SK-N-MC (cell line): Measurements from ENCODE around the gene CCNL1.

Source experiments
- EZH2 ChIP-seq: fragments of 200-600 bp; sonication (generic); IDR thresholded peaks from one replicate; pipeline ENCODE4 v1.6.1; 2017; ENCODE audit warnings: antibody characterized with exemption
- POLR2AphosphoS5 ChIP-seq: IDR thresholded peaks from 2 replicates; pipeline ENCODE4 v1.6.1; 2012; ENCODE audit warnings: mild to moderate bottlenecking, low read depth, low read length, borderline replicate concordance

DNA sequence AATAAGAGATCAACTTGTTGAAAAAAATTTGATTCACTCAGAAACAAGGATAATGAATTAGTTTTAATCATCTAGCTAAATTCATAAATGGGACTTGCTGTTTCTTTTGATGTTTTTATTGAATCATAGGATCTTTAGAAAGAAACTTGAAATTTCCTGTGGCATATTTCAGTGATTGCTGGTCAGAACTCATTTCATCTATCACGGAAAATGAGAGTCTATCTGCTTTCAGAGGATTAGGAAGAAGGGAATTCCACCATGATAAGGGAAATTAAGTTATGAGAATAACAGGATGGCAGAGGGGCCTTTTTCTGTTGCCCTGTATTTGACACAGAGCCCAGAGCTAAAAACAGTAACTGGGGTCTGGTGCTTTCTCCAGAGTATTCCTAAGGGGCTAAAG is 44.9 kb upstream of the CCNL1 start:
- TF ChIP-seq POLR2AphosphoS5, result no peak
- no peak for TF ChIP-seq EZH2
